OCI-LY3 (cell line): Measurements from ENCODE around the gene ST6GALNAC1.
"Not testable (repeated sequence)": the region's sequence is repeated elsewhere in the genome, so short reads cannot be mapped to it uniquely, and the experiment has no call there.

ENCODE experiments used
- EZH2phosphoT487 ChIP-seq: fragments of 200-600 bp; shearing (Covaris generic); IDR thresholded peaks from 2 replicates; pipeline ENCODE4 v1.6.1; 2018; ENCODE audit warnings: antibody characterized with exemption, mixed run types, low read depth
- TF ChIP-seq, protein P1 (sequence below): fragments of 200-600, 300-600 bp; sonication (generic); IDR thresholded peaks from 2 replicates; pipeline ENCODE4 v1.5.1; 2014; ENCODE audit warnings: antibody characterized with exemption, low read length, low read depth

DNA sequence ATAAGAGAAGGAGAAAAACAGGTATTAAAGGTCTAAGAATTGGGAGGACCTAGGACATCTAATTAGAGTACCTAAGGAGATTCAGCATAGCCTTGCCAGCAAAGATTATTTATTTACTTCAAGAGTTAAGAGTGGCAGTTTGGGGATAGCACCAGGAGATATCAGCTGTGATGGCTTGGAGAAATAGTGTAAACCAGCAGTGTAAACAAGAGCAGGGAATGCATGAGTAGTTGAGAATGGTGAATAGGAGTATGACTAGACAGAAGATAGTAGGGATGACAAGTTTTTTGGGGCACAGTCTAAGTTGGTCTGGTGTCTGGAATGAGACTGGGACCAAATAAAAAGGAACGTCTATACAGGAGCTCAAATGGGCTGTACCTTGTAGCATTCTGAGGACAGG, 36.9 kb downstream of the ST6GALNAC1 start:
- TF ChIP-seq, protein P1, sequence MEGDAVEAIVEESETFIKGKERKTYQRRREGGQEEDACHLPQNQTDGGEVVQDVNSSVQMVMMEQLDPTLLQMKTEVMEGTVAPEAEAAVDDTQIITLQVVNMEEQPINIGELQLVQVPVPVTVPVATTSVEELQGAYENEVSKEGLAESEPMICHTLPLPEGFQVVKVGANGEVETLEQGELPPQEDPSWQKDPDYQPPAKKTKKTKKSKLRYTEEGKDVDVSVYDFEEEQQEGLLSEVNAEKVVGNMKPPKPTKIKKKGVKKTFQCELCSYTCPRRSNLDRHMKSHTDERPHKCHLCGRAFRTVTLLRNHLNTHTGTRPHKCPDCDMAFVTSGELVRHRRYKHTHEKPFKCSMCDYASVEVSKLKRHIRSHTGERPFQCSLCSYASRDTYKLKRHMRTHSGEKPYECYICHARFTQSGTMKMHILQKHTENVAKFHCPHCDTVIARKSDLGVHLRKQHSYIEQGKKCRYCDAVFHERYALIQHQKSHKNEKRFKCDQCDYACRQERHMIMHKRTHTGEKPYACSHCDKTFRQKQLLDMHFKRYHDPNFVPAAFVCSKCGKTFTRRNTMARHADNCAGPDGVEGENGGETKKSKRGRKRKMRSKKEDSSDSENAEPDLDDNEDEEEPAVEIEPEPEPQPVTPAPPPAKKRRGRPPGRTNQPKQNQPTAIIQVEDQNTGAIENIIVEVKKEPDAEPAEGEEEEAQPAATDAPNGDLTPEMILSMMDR: not testable (repeated sequence)
- not testable (repeated sequence) for TF ChIP-seq EZH2phosphoT487
